ENCODE results near the gene SMS. TPM values are rescaled to one million over a fixed set of nuclear protein-coding genes. Genes with fewer than 3 reads are reported as not detected.

SMS gene
- polyA plus RNA-seq, 1 experiment: 175 TPM

GRCh38 chrX:21943460-21944135 is 3.1 kb downstream of the SMS start:
- ChIA-PET CTCF (no interaction called here), POLR2A (no interaction called here)
- H3K4me3 ChIP-seq (ENCODE audit: low read depth, low read length): peak overlapping the region; percentile 61
- peak overlapping the region; percentile 81 for H3K27ac ChIP-seq (ENCODE audit: low read depth, low read length)
- peak; percentile 39 for DNase-seq (ENCODE audit: low read depth, low spot score)
- H3K9me3 ChIP-seq (ENCODE audit: control insufficient read depth, insufficient read depth, low read length): no peaks in the 10 kb centered on the region
- no peaks in the 10 kb centered on the region for H3K27me3 ChIP-seq (ENCODE audit: control insufficient read depth, insufficient read depth, low read length)
- no peak for TF ChIP-seq CTCF (IDR thresholded peaks at IDR 0.05; ENCODE audit: low read depth, low read length)

GRCh38 chrX:21944136-21944615 is 3.7 kb downstream of the SMS start:
- ChIA-PET CTCF (no interaction called here), POLR2A (no interaction called here)
- no peak for DNase-seq (ENCODE audit: low read depth, low spot score)
- Histone ChIP-seq H3K27ac (ENCODE audit: low read depth, low read length) (peak overlapping the region; percentile 81), H3K4me3 (ENCODE audit: low read depth, low read length) (peak overlapping the region; percentile 25), H3K27me3 (ENCODE audit: control insufficient read depth, insufficient read depth, low read length) (no peaks in the 10 kb centered on the region), H3K9me3 (ENCODE audit: control insufficient read depth, insufficient read depth, low read length) (no peaks in the 10 kb centered on the region)
- TF ChIP-seq CTCF (IDR thresholded peaks at IDR 0.05; ENCODE audit: low read depth, low read length): no peak

GRCh38 chrX:21946925-21947641 is 6.6 kb downstream of the SMS start:
- ChIA-PET CTCF (interaction anchor here (0.6 kb wide), 1 partner anchor 113 kb away, joined by 3 read pairs; no protein-coding TSS in a partner anchor), POLR2A (interaction anchor here (1.3 kb wide), 1 partner anchor 107 kb away, joined by 3 read pairs; the partner anchor contains the start of gene MBTPS2)
- no peak for TF ChIP-seq CTCF (IDR thresholded peaks at IDR 0.05; ENCODE audit: low read depth, low read length)
- DNase-seq (ENCODE audit: low read depth, low spot score): no peak
- Histone ChIP-seq H3K27me3 (ENCODE audit: control insufficient read depth, insufficient read depth, low read length) (no peaks in the 10 kb centered on the region), H3K9me3 (ENCODE audit: control insufficient read depth, insufficient read depth, low read length) (no peaks in the 10 kb centered on the region), H3K27ac (ENCODE audit: low read depth, low read length) (peak overlapping the region; percentile 47), H3K4me3 (ENCODE audit: low read depth, low read length) (peak overlapping the region; percentile 27; the same call in 1 of the 2 replicates)

- POLR2A ChIA-PET: interaction anchor here (1.3 kb wide), 1 partner anchor 108 kb away, joined by 3 read pairs; the partner anchor contains the start of gene MBTPS2
- H3K27me3 ChIP-seq (ENCODE audit: control insufficient read depth, insufficient read depth, low read length): no peaks in the 10 kb centered on the region
- no peak for TF ChIP-seq CTCF (IDR thresholded peaks at IDR 0.05; ENCODE audit: low read depth, low read length)
- CTCF ChIA-PET: interaction anchor here (0.6 kb wide), 1 partner anchor 1417 kb away, joined by 6 read pairs; no protein-coding TSS in a partner anchor
- no peak for DNase-seq (ENCODE audit: low read depth, low spot score)
- peak overlapping the region; percentile 47 for H3K27ac ChIP-seq (ENCODE audit: low read depth, low read length)
- H3K4me3 ChIP-seq (ENCODE audit: low read depth, low read length): no peak overlapping the region
- no peaks in the 10 kb centered on the region for H3K9me3 ChIP-seq (ENCODE audit: control insufficient read depth, insufficient read depth, low read length)
These were observed 7.2 kb downstream of the SMS start for GRCh38 chrX:21947671-21948070.

Measured in AG04450 (cell line).